ENCODE data around the gene KRTAP1-1. TPM values are rescaled to one million over a fixed set of nuclear protein-coding genes. Genes with fewer than 3 reads are reported as not detected.
"Not testable (repeated sequence)": the region's sequence is repeated elsewhere in the genome, so short reads cannot be mapped to it uniquely, and the experiment has no call there.

Gene KRTAP1-1
- total RNA-seq, 1 experiment from 2014 or later: not detected

DNA sequence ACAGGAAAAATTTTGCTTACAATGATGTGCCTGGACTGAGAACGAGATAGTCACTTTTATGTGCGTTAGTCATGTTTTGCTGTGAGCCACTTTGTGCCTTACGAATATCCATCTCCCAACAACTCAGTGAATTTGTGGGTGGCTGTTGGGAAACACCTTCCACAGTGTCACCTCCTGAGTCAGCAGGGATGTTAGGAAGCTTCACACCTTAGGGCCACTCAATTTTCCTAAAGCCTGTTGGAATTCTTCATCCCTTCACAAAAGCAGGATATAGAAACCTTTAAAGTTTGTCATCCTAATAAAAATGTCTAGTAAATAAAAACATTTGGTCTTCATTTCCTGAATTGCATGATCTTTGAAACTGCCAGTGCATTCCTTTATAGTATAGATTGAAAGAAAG, 28.1 kb downstream of the KRTAP1-1 start:
- H3K4me3 ChIP-seq: no peak overlapping the region
- no peaks in the 10 kb centered on the region for H3K36me3 ChIP-seq
- H3K4me1 ChIP-seq (replicated peaks): no peaks in the 10 kb centered on the region
- DNase-seq (ENCODE audit: low read depth in 1 of 2, low spot score in 2 of 2): no peak
- H3K27me3 ChIP-seq (replicated peaks): no peaks in the 10 kb centered on the region
- H3K27ac ChIP-seq: no peak overlapping the region
- no peaks in the 10 kb centered on the region for H3K9me3 ChIP-seq (replicated peaks)

DNA sequence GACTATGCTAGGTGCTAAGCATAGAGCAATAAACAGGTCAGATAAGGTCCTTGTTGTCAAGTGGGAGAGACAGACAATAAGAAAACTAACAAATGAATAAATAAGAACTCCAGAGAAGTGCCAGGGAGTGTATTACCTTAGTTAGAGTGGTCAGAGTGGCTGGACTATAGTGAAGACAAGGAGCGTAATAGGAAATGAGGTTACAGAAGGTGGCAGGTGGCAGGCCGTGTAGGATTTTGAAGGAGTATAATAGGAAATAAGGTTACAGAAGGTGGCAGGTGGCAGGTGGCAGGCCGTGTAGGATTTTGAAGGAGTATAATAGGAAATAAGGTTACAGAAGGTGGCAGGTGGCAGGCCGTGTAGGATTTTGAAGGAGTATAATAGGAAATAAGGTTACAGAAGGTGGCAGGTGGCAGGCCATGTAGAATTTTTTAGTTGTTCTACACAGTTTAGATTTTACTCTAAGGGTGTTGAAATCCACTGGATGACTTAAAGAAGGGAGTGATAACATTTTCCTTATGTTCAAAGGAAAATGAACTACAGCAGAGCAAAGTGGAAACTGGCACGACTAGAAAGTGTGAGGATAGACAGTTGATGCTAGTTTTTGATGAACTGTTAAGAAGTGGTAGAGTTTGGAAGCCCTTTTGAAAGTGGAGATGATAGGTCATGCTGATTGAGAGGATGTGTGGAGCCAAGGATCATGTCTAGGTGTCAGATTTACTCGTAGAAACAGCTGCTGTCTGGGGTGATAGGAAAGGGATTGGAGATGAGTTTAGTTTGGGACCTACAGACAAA, 28.7 kb downstream of the KRTAP1-1 start:
- Histone ChIP-seq H3K27ac (no peak overlapping the region), H3K36me3 (no peaks in the 10 kb centered on the region), H3K4me1 (replicated peaks) (no peaks in the 10 kb centered on the region), H3K9me3 (replicated peaks) (no peaks in the 10 kb centered on the region), H3K4me3 (no peak overlapping the region), H3K27me3 (replicated peaks) (no peaks in the 10 kb centered on the region)
- DNase-seq (ENCODE audit: low read depth in 1 of 2, low spot score in 2 of 2): no peak

DNA sequence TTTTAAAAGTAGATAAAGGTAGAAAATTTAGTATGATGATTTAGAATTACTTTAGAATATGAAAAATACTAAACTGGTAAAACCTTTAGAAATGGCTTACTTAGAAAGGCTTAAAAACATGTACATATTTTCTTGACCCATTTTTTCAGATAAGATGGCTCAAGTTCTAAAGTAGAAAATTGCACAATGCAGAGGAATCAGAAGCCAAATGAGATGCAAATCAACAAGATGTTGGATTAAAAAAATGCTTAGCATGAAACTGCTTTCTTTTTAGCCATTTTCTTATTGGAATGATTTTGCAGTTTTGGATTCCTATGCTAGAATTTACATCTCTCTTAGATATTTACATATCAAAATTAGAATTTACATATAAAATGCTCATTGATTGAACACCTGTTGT, 30.8 kb downstream of the KRTAP1-1 start:
- Histone ChIP-seq H3K27me3 (replicated peaks) (no peaks in the 10 kb centered on the region), H3K4me3 (no peak overlapping the region), H3K9me3 (replicated peaks) (no peaks in the 10 kb centered on the region), H3K36me3 (no peaks in the 10 kb centered on the region), H3K27ac (no peak overlapping the region), H3K4me1 (replicated peaks) (no peaks in the 10 kb centered on the region)
- no peak for DNase-seq (ENCODE audit: low read depth in 1 of 2, low spot score in 2 of 2)

DNA sequence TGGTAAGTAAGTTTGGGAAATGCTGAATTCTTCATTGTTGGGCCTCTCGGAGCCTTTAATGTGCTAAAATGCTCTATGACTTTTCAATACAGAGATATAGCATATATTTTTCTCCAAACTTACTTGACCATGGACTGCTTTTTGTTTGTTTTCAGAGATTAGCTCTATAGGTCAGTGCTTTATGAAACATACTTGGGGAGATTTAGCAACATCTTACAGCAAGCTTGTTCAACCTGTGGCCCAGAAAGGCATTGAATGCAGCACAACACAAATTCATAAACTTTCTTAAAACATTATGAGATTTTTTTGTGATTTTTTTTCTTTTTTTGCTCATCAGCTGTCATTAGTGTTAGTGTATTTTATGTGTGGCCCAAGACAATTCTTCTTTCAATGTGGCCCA, 31.3 kb downstream of the KRTAP1-1 start:
- H3K27ac ChIP-seq: no peak overlapping the region
- no peaks in the 10 kb centered on the region for H3K4me1 ChIP-seq (replicated peaks)
- no peak for DNase-seq (ENCODE audit: low read depth in 1 of 2, low spot score in 2 of 2)

DNA sequence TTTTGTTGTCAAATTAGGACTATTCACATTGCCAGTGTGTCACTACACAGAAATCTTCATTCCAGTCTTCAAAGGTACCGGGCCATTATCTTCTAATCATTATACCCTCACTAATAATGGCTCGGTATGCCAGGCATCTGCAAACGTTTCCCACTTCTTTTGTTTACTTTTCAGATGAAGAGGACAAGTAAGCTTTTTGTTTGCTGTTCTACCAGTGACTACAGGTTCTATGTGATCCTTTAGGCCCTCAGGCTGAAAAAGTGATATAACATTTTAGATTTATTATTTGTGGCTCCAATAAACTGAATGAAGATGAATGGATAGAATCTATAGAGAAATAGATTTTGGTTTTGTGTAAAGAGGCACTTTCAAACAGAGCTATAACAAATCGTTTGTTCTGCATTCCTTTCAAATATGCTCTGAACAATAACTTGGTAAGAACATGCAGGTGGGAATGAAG, 31.9 kb downstream of the KRTAP1-1 start:
- Histone ChIP-seq H3K4me3 (no peak overlapping the region), H3K36me3 (no peaks in the 10 kb centered on the region), H3K27ac (no peak overlapping the region), H3K27me3 (replicated peaks) (no peaks in the 10 kb centered on the region), H3K4me1 (replicated peaks) (no peaks in the 10 kb centered on the region), H3K9me3 (replicated peaks) (no peaks in the 10 kb centered on the region)
- DNase-seq (ENCODE audit: low read depth in 1 of 2, low spot score in 2 of 2): no peak

More for the DNA sequence above, 31.3 kb downstream of the KRTAP1-1 start:
- no peaks in the 10 kb centered on the region for H3K9me3 ChIP-seq (replicated peaks)
- H3K36me3 ChIP-seq: no peaks in the 10 kb centered on the region
- no peak overlapping the region for H3K4me3 ChIP-seq
- H3K27me3 ChIP-seq (replicated peaks): no peaks in the 10 kb centered on the region

DNA sequence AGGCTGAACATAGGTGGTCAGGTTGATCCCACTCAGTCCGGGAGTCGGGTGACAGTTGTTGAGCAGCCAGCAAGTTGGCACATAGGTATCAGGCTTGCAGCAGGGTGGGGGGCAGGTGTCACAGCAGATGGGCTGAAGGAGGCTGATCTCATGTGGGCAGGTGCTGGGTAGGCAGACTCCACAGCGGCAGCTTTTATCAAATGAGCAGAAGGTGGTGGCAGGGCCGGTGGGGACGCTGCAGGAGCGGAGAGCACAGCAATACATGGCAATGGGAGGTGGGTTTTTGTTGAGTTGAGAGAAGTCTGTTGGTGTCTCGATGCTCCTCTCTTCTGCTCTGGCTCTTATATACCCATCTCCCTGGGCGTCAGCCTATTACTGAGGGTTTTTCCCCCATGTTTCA, 32.4 kb downstream of the KRTAP1-1 start, which contains the start of gene KRTAP3-1:
KRTAP3-1 (minus strand) TSS at position 318 of the 400 bp plus-strand sequence; CDS start at position 264, 54 bp downstream.
- DNase-seq (ENCODE audit: low read depth in 1 of 2, low spot score in 2 of 2): no peak
- Histone ChIP-seq H3K9me3 (replicated peaks) (no peaks in the 10 kb centered on the region), H3K27me3 (replicated peaks) (no peaks in the 10 kb centered on the region), H3K27ac (no peak within 1 kb of the TSS), H3K36me3 (no peaks in the 10 kb centered on the region), H3K4me1 (replicated peaks) (no peaks in the 10 kb centered on the region), H3K4me3 (no peak within 1 kb of the TSS)

DNA sequence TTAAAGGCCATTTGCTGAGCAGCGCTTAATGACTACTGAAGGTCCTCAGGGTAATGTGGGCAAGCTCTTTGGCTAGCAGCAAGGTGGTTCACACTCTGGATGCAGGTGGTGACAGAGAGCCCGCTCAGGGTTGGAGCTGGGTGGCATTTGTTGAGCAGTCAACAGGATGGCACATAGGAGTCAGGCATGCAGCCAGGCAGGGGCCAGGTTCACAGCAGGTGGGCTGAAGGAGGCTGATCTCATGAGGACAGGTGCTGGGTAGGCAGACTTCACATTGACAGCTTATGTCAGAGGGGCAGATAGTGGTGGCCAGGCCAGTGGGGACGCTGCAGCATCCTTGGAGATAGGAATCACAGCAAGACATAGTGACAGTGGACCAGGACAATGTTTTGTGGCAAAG, 36.9 kb downstream of the KRTAP1-1 start:
- H3K4me1 ChIP-seq (replicated peaks): peaks cover 3% of the 10 kb centered on the region; the same call in 1 of the 2 replicates
- no peak overlapping the region for H3K4me3 ChIP-seq
- H3K27ac ChIP-seq: no peak overlapping the region
- H3K9me3 ChIP-seq (replicated peaks): no peaks in the 10 kb centered on the region
- no peak for DNase-seq (ENCODE audit: low read depth in 1 of 2, low spot score in 2 of 2)
- no peaks in the 10 kb centered on the region for H3K36me3 ChIP-seq
- no peaks in the 10 kb centered on the region for H3K27me3 ChIP-seq (replicated peaks)

DNA sequence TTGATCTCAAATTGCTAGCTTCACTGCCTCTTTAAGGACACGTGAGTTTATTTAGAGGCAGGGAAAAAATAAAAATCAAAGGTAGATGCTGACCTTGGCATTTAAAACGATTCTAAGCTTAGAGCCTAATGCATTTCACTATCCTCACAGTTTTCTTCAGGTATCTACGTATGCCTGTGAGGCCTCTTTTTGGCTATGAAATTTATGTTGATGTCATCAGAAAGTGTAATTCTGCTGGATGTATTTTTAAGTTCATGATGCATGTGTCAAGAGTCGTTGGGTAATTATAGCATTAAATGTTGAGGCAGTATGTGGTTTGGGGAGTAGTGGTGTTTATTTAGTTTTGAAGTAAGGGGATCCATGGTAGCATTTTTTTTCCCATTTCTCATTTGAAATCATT, 37.3 kb downstream of the KRTAP1-1 start:
- Histone ChIP-seq H3K4me1 (replicated peaks) (peaks cover 3% of the 10 kb centered on the region; the same call in 1 of the 2 replicates), H3K9me3 (replicated peaks) (no peaks in the 10 kb centered on the region), H3K4me3 (no peak overlapping the region), H3K27me3 (replicated peaks) (no peaks in the 10 kb centered on the region), H3K27ac (no peak overlapping the region), H3K36me3 (no peaks in the 10 kb centered on the region)
- DNase-seq (ENCODE audit: low read depth in 1 of 2, low spot score in 2 of 2): no peak

DNA sequence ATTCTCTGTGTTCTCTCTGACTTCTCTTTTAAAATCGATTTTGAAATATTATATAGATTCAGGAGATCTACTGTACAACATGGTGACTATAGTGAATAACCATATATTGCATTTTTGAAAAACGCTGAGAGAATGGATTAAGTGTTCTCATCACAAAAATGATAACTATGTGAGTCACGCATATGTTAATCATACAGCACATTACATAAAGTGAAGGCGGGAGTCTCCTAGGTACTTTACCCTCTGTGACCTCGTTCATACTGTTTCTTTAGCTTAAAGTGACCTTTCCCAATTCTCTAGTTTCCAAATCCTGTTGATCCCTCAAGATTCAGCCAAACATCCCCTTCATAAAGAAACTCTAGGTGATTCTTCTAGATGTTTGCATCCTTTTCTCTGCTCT, 38.4 kb downstream of the KRTAP1-1 start:
- H3K36me3 ChIP-seq: no peaks in the 10 kb centered on the region
- no peak overlapping the region for H3K4me3 ChIP-seq
- H3K4me1 ChIP-seq (replicated peaks): peaks cover 3% of the 10 kb centered on the region; the same call in 1 of the 2 replicates
- H3K27ac ChIP-seq: no peak overlapping the region
- H3K27me3 ChIP-seq (replicated peaks): no peaks in the 10 kb centered on the region
- DNase-seq (ENCODE audit: low read depth in 1 of 2, low spot score in 2 of 2): no peak
- H3K9me3 ChIP-seq (replicated peaks): no peaks in the 10 kb centered on the region

DNA sequence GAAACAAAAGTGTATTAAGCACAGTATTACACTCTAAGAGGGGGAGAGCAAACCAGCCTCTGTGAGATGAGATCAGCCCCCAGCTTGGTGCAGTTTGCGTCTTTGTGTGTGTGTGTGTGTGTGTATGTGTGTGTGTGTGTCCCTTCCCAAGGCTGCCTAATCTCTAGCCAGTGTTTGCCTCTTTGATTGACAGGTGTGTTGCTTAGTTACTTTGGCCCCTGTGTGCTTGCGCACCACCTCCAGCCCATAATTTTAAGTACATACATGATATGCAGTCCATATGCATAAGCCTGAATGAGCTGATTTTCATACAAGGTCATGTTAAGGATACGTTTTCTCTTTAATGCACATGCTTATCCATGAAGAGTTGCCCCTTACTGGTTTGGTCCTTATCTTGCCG, 39.5 kb downstream of the KRTAP1-1 start:
- DNase-seq (ENCODE audit: low read depth in 1 of 2, low spot score in 2 of 2): no peak
- Histone ChIP-seq H3K9me3 (replicated peaks) (no peaks in the 10 kb centered on the region), H3K4me3 (no peak overlapping the region), H3K27ac (no peak overlapping the region), H3K36me3 (no peaks in the 10 kb centered on the region), H3K4me1 (replicated peaks) (peaks cover 10% of the 10 kb centered on the region), H3K27me3 (replicated peaks) (no peaks in the 10 kb centered on the region)

DNA sequence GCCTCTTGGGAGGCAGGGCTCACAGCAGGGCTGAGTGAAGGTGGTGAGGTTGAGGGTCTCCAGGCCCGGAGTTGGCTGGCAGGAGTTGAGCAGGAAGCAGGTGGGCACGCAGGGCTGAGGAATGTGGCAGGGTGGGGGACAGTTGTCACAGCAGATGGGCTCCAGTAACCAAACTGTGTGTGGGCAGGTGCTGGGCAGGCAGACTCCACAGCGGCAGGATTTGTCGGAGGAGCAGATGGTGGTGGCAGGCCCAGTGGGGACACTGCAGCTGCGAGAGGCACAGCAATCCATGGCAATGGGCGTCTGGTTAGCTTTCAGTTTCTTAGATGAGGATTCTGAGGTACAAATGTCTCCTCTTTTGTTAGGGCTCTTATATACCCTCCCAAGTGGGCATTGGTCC, 41.7 kb downstream of the KRTAP1-1 start, which contains the start of gene KRTAP3-2:
KRTAP3-2 (minus strand) TSS at position 344 of the 400 bp plus-strand sequence; CDS start at position 291, 53 bp downstream.
- not testable (repeated sequence) for H3K4me3 ChIP-seq; H3K9me3 ChIP-seq (replicated peaks); DNase-seq (ENCODE audit: low read depth in 1 of 2, low spot score in 2 of 2); H3K27ac ChIP-seq; H3K36me3 ChIP-seq; H3K27me3 ChIP-seq (replicated peaks)
- peaks cover 10% of the 10 kb centered on the region for H3K4me1 ChIP-seq (replicated peaks)

DNA sequence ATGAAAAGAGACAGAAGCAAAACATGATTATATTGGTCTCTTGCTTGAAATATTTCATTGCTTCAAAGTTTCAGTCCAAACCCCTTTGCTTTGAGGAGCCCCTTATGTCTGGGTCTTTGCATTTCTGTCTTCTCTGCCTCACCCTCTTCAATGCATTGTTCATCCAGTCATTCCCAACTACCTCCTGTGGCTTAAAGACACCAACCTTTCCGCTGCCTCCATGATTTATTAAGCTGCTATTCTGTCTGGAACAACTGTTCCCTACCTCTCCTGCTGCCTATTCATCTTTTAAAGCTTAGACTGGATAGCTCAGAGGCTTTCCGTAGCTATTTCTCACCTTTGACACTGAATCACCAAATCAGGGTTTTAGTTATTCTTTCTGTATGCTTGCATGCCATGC, 43.9 kb downstream of the KRTAP1-1 start:
- Histone ChIP-seq H3K27me3 (replicated peaks) (no peaks in the 10 kb centered on the region), H3K4me3 (no peak overlapping the region), H3K36me3 (no peaks in the 10 kb centered on the region), H3K9me3 (replicated peaks) (0 out of 2 replicates have a peak, but pooled peaks cover 2% of the 10 kb centered on the region), H3K4me1 (replicated peaks) (peaks cover 7% of the 10 kb centered on the region; the same call in 1 of the 2 replicates), H3K27ac (no peak overlapping the region)
- no peak for DNase-seq (ENCODE audit: low read depth in 1 of 2, low spot score in 2 of 2)

DNA sequence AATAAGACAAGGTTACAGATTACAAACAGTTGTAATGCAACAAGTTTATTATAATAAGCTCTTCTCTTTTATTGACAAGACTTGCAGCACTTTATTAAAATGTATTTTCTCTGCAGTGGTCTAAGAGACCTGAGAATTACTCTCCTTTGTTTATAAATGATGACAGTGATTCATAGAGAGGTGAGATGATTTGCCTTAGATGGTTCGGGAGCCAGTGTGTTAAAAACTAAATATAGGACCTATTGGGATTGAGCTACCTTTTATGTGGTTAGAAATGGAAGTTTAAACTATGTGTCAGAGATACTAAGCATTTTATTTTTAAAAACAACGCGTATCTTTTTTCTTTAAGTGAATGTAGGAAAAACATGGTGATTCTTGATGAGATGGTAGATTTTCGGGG, 44.4 kb downstream of the KRTAP1-1 start:
- no peak overlapping the region for H3K27ac ChIP-seq
- no peaks in the 10 kb centered on the region for H3K36me3 ChIP-seq
- H3K4me1 ChIP-seq (replicated peaks): peaks cover 7% of the 10 kb centered on the region; the same call in 1 of the 2 replicates
- DNase-seq (ENCODE audit: low read depth in 1 of 2, low spot score in 2 of 2): no peak
- no peaks in the 10 kb centered on the region for H3K27me3 ChIP-seq (replicated peaks)
- no peak overlapping the region for H3K4me3 ChIP-seq
- 0 out of 2 replicates have a peak, but pooled peaks cover 4% of the 10 kb centered on the region for H3K9me3 ChIP-seq (replicated peaks)

DNA sequence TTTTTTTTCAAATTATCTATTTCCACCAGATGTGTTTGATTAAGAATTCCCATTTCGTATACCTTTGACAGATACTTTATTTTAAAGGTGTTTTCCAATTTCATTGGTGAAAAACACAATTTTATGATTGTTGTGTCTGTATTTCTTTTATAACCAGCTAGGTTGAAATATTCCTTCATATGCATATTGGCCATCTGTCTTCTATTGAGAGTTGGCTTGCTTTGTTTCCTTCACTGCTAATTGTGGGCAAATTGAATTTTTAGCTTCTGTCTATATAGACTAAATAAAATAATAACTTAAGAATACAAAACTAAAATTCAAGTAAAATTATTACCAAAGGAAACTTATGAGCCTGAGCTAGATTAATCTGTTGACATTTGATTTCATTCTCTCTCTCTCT, 46.1 kb downstream of the KRTAP1-1 start:
- Histone ChIP-seq H3K4me3 (no peak overlapping the region), H3K36me3 (no peaks in the 10 kb centered on the region), H3K4me1 (replicated peaks) (peaks cover 7% of the 10 kb centered on the region; the same call in 1 of the 2 replicates), H3K9me3 (replicated peaks) (0 out of 2 replicates have a peak, but pooled peaks cover 4% of the 10 kb centered on the region), H3K27me3 (replicated peaks) (no peaks in the 10 kb centered on the region), H3K27ac (no peak overlapping the region)
- no peak for DNase-seq (ENCODE audit: low read depth in 1 of 2, low spot score in 2 of 2)
